ENCODE data around the gene CENPO.

The CENPO gene

GRCh38 chr2:24863641-24864040 is 70.4 kb downstream of the CENPO start:
- DNase-seq, result no peak

DNA sequence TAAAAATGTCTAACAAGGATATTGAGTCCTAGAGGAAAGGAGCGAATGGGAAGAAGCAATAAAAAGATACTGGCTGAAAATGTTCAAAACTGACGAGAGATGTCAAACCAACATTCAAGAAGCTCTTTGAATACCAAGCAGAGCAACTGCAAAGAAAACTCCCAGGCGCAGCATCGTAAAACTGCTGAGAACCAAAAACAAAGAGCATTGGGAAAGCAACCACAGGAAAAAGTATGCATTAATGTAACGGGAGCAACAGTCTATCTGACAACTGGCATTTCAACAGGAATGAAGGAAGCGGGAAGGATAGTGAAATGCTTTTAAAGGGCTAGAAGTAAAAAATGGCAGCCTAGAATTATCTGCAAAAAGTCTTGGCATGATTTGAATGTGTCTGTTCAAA is 73.7 kb downstream of the CENPO start:
- no peak for DNase-seq

GRCh38 chr2:24870440-24870839 is 77.2 kb downstream of the CENPO start:
- DNase-seq, result no peak

DNA sequence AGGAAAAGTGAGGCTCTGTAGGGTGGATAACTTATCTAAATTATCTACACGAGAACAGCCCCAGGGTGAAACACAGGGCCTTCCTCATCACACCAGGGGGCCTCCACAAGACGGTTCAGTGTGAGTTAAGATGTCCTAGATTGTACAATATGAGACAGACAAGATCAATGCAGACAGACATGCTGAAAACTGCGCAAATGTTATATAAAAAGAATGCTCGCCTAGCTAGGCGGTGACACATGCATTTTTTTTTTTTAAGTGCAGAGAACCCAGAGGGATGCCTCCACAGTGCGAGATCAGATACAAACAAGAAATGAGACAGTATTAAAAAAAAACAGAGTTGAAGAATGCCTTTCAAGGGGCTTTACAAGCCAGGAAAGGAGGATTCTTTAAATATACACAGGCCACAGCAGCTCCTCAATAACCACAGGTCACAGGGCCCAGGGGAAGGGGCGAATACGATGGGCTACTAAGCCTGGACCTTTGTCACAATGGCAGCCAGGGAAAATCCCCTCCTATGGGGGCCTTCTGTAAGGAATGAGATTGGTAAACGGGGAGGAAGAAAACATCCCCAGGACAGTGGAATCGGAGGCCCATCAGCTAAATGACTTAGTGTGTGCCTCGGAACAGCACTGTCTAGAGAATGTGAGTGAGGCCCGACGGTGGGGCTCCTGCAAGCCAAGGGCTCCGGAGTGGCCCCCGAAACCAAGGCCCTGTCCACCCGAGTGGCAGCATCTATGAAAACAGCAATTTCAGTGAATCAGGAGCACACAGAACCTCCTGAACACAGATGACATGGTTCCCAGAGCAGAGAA is 77.9 kb downstream of the CENPO start:
- DNase-seq, result no peak

DNA sequence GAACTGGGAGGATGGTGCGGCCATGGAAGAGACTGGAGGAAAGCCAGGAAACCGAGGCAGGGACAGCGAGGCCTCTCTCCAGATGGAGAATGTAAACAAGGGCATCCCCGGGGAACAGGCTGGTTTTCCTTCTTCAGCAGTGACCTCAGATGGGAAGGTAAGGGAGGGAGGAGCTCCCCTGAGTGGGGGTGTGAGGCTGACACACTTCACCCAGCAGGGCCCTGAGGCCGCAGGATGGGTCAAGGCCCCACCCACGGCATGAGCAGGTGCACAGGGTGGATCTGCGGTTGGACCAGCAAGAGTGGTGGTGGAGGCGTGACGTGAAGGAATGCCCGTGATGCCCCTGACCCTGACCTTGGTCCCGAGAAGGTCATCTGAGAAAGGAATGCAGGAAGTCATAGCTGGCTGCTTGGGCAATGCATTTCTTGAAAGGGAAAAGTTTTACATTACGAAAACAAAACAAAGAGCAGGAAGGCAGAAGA is 78.7 kb downstream of the CENPO start:
- DNase-seq, result peak in 1 of 14 donors; percentile 72

Data from C1 segment of cervical spinal cord (tissue), 14 donors.